ENCODE measurements around the gene GALNT10.

- TF ChIP-seq CTCF (IDR thresholded peaks at IDR 0.05) (no peak), POLR2A (IDR thresholded peaks at IDR 0.05) (no peak), POLR2AphosphoS5 (IDR thresholded peaks at IDR 0.05) (no peak)
Observed at GRCh38 chr5:154253807-154254206, 63.3 kb downstream of the GALNT10 start.
